Breast epithelium (tissue), 3 donors: Measurements from ENCODE around the gene TNP2.

Experiments
- CTCF ChIP-seq, 3 donors: fragments of 450-650 bp; IDR thresholded peaks; one replicate each; pipeline ENCODE4 v1.5.1; 2016 to 2017; ENCODE audit warnings: antibody characterized with exemption in 3 of 3, mild to moderate bottlenecking in 3 of 3, moderate library complexity in 3 of 3
- POLR2AphosphoS5 ChIP-seq, 3 donors: sonication (generic); formaldehyde crosslinking; IDR thresholded peaks; one replicate each; pipeline ENCODE4 v1.6.1; 2017; ENCODE audit warnings: antibody characterized with exemption in 3 of 3

- TF ChIP-seq CTCF (IDR thresholded peaks at IDR 0.05) (no peak), POLR2AphosphoS5 (IDR thresholded peaks at IDR 0.05) (no peak)
Measured at GRCh38 chr16:11245988-11246387, 23.1 kb downstream of the TNP2 start.
